ENCODE measurements around the gene IGF1R. TPM values are rescaled to one million over a fixed set of nuclear protein-coding genes. Genes with fewer than 3 reads are reported as not detected.

Gene IGF1R
- total and polyA plus RNA-seq, 2 donors: 11.5 to 33.3 TPM

DNA sequence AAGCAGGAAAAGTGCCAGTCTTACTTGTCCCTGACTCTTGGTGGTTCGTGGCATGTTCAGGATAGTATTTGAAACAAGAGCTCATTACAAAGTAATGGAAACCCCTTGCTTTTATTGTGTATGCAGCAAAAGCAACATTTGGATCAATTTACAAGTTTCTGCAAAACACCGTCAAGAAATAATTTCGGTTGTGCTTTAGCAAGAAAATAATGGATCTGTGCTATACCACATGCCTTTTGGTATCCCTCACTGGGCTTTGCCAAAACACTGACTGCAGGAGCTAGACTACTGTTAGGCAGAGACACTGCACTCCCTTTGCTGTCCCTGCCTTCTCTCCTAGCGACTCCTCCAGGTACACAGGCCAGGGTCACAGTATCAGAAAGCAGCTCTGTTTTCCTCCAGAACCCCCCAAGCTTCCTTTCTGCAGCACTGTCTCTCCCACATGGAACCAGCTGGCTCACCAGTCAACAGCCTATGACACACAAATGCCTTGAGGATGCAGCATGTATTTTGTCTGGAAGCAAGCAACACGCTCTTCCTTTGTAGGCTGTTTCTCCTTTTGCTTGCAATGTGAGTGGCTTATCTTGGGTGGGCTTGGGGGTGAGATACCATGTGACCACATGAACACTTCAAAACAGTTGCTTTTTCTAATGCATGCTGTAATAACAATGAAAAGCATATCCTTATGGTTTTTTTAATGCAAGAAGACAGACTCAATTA lies 247.8 kb downstream of the IGF1R start:
- Histone ChIP-seq H3K27ac (ENCODE audit: low read depth) (no peak overlapping the region), H3K4me3 (ENCODE audit: low read depth, low read length) (no peak overlapping the region), H3K4me1 (ENCODE audit: insufficient read depth) (no peaks in the 10 kb centered on the region), H3K36me3 (ENCODE audit: insufficient read depth) (no peaks in the 10 kb centered on the region)
- DNase-seq (ENCODE audit: extremely low spot score): no peak
- 69% methylated on average over 5 of the region's 5 CpGs for WGBS

DNA sequence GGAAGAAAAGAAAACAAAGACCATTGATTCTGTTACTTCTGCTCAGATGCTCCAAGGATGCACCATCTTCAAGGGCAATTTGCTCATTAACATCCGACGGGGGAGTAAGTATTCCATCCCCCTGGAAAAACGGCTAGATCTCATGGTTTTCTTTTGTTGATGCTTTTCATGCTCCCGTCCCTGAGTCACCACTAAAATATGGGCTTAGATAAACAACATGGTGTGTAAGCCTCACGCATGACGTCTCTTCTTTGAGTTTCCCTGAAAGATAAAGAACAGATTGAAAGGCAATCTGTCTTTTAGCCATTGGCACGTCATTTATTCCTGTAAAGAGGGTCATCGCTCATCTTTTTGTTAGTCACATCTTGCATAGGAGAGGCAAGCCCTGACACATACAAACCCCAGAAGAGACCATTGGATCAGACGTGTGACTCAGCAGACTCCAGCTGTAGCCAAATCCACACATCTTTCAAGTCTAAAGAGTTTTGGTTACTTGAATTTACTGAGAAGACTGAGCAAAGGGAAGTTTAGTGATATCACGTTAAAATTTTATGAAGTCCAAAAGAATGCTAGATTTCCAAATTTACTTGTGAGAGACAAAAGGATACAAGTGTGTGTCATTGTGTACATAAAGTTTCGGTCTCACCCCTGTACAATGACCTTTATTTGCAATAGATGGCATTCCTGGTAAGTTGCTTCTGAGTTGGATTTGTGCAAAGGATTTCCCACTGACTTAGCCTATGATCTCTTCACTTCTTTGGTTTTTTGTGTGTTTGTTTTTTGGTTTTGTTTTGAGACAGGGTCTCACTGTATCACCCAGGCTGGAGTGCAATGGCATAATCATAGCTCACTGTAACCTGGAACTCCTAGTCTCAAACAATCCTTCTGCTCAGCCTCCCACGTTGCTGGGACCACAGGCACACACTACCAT lies 248.7 kb downstream of the IGF1R start:
- no peaks in the 10 kb centered on the region for H3K4me1 ChIP-seq (ENCODE audit: insufficient read depth)
- 30% methylated on average over 12 of the region's 12 CpGs for WGBS

DNA sequence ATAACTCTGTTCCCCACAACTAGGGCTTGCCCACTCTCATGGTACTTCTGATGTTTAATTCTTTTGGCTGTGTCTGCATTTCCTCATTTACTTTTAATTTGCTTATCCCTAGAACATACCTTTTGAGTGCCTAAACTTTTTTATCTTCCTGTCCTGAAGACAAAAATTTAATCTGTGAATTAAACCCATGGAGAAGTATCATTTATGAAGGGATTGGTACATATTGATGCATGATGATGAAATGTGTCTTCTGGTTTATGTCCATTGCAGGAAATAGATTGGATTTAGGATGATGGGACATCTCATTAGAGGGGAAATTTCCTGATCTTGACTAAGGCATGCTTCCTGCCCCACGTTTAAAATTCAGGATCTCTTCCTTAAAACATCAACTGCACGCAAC lies 249.8 kb downstream of the IGF1R start:
- no peaks in the 10 kb centered on the region for H3K36me3 ChIP-seq (ENCODE audit: insufficient read depth)
- DNase-seq (ENCODE audit: extremely low spot score): no peak
- no peak overlapping the region for H3K27ac ChIP-seq (ENCODE audit: low read depth)
- no peaks in the 10 kb centered on the region for H3K4me1 ChIP-seq (ENCODE audit: insufficient read depth)
- no peak overlapping the region for H3K4me3 ChIP-seq (ENCODE audit: low read depth, low read length)
- 71% methylated on average over 2 of the region's 2 CpGs for whole genome bisulfite sequencing

More for the DNA sequence above, 248.7 kb downstream of the IGF1R start:
- Histone ChIP-seq H3K36me3 (ENCODE audit: insufficient read depth) (no peaks in the 10 kb centered on the region), H3K27ac (ENCODE audit: low read depth) (peak overlapping the region; percentile 56), H3K4me3 (ENCODE audit: low read depth, low read length) (no peak overlapping the region)
- DNase-seq (ENCODE audit: extremely low spot score): no peak

DNA sequence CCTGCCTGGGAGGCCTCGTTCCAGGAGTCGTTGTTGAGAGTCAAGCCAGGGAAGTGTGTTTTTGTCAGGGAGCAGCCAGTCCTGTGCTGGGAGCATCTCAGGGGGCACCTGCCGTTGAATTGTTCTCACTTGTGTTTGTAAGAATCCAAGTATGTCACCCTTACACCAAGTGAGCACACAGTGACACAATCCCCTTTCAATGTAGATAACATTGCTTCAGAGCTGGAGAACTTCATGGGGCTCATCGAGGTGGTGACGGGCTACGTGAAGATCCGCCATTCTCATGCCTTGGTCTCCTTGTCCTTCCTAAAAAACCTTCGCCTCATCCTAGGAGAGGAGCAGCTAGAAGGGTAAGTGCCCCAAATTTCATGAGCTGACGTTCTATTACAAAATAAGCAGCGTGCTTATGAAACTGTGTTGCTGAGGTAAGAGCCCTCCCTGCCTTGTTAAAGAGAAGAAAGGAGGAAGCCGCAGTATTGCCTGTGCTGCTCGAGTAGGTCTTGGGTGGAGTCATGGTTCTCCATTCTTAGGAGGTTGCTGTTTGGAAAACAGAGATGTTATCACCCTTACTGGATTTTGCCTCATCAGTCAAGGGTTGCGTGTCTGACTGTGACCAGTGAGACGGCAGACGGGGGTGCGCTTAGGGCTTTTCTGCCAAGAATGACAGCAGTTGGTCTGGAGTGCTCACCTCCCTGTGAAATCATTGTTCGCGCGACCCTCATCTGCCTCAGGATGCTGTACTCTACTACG lies 251.1 kb downstream of the IGF1R start:
- 88% methylated on average over 20 of the region's 20 CpGs for WGBS
- Histone ChIP-seq H3K36me3 (ENCODE audit: insufficient read depth) (no peaks in the 10 kb centered on the region), H3K4me1 (ENCODE audit: insufficient read depth) (peaks cover 2% of the 10 kb centered on the region), H3K4me3 (ENCODE audit: low read depth, low read length) (no peak overlapping the region), H3K27ac (ENCODE audit: low read depth) (no peak overlapping the region)
- DNase-seq (ENCODE audit: extremely low spot score): no peak

DNA sequence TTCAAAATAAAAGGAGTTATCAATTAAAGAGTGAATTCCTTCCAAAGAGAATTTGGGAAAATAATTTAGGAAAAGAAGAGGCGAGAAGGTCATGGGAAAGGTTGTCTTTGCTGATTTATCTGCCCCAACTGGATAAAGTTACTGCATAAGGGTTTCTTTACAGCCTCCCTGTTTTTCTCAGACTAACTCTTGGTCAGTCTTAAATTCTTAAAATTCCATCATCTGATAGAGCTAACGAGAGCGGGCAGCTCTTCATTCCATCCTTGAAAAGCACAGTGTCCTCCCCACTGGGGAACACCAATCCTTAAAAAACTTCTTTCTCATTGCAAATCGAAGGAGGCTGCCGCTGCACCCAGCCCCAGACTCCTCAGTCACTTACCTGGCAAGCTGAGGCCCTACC lies 252.0 kb downstream of the IGF1R start:
- WGBS: 44% methylated on average over 5 of the region's 5 CpGs
- peaks cover 2% of the 10 kb centered on the region for H3K4me1 ChIP-seq (ENCODE audit: insufficient read depth)
- no peak overlapping the region for H3K27ac ChIP-seq (ENCODE audit: low read depth)
- no peak for DNase-seq (ENCODE audit: extremely low spot score)
- H3K36me3 ChIP-seq (ENCODE audit: insufficient read depth): no peaks in the 10 kb centered on the region
- H3K4me3 ChIP-seq (ENCODE audit: low read depth, low read length): no peak overlapping the region

DNA sequence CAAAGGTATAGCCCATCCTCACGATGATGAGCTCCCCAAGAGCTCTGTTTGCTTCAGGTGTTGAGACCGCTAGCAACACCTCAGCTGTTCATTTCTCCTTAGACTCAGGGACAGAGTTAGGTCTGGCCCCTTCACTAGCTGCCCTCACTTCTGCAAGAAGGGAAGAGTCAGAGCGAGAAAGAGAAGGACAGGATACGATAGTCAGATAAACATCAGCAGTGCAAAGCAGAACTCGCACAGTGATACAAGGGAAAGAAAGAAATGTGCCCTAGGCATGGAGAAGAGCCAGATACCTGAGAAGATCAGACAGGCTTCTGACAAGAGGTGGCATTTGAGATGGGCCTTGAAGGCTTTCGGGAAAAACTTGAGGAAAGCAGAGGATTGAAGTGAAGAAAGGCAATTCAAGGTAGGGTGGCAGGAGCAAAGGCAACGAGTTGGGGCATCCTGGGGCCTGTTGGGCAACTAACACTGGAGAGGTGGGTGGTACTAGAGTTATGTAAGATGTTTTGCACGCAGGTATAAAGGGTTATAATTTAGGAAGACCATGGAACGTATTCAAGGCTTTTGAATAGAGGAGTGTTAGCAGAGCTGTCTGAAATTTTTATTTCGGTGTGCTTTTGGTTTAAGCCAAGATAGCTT lies 253.2 kb downstream of the IGF1R start:
- 76% methylated on average over 10 of the region's 10 CpGs for WGBS
- Histone ChIP-seq H3K27ac (ENCODE audit: low read depth) (no peak overlapping the region), H3K4me1 (ENCODE audit: insufficient read depth) (peaks cover 2% of the 10 kb centered on the region), H3K36me3 (ENCODE audit: insufficient read depth) (no peaks in the 10 kb centered on the region), H3K4me3 (ENCODE audit: low read depth, low read length) (no peak overlapping the region)
- DNase-seq (ENCODE audit: extremely low spot score): no peak

DNA sequence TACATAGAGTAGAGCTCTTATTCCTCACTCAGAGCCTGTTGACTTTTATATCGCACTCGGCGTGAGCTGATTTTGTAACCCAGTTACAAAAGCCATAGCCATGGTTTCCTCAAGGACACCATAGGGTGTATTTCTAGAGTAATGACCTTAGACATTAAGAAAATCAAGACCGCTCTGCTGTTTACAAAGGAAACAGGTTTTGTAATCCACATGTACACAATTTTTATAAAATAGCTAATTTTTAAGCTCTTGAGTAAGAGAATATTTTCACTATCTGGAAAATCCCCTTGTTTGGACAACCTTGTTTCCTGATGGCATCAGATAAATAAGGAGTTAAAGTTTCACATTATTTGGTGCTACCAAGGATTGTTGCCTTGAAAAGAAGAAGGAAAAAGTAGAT lies 254.6 kb downstream of the IGF1R start:
- no peak for DNase-seq (ENCODE audit: extremely low spot score)
- no peaks in the 10 kb centered on the region for H3K36me3 ChIP-seq (ENCODE audit: insufficient read depth)
- 93% methylated on average over 4 of the region's 4 CpGs for WGBS
- no peak overlapping the region for H3K4me3 ChIP-seq (ENCODE audit: low read depth, low read length)
- no peak overlapping the region for H3K27ac ChIP-seq (ENCODE audit: low read depth)
- peaks cover 2% of the 10 kb centered on the region for H3K4me1 ChIP-seq (ENCODE audit: insufficient read depth)

DNA sequence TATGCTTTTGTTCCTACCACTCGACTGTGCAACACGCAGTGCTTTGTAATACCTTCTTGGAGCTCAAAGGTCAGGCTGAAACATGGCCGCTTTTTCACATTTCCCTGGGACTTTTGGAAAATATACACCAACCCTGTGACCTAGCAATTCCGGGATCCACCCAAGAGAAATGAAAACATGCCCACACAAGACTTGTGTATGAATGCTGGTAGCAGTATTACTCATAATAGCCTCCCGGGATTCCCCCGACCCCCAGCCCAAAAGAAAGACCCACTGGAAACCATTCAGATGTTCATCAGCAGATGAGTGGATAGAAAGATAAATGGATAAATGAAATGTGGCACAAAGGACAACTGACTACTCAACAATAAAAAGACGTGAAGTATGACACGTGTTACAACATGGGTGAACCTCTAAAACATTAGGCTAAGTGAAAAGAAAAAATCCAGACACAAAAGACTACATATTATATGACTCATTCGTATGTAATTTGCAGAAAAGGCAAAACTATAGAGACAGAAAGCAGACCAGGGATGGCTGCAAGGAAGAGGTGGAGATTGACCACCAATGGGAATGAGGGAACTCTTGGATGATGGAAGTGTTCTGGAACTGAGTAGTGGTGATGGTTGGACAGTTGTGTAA lies 255.2 kb downstream of the IGF1R start:
- no peak for DNase-seq (ENCODE audit: extremely low spot score)
- peaks cover 2% of the 10 kb centered on the region for H3K4me1 ChIP-seq (ENCODE audit: insufficient read depth)
- no peak overlapping the region for H3K27ac ChIP-seq (ENCODE audit: low read depth)
- WGBS: 77% methylated on average over 9 of the region's 9 CpGs
- no peaks in the 10 kb centered on the region for H3K36me3 ChIP-seq (ENCODE audit: insufficient read depth)
- H3K4me3 ChIP-seq (ENCODE audit: low read depth, low read length): no peak overlapping the region

DNA sequence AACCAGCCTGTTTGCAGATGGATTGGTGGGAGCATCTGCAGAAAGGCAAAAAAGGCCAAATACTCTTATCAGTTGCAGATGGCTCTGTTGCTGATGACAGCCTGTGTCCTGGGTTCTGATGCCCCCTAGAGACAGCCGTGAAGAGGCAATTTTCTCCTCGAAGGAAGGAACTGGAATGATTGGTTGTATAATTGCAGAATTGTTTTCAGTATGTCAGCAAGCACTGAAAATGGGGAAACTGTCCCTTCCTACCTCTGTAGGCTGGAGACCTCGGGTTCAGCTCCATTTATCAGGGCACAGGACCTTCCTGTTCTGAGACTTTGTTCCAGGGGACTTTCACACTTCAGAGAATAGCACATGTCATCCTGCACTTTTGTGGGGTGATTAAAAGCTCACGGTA lies 256.2 kb downstream of the IGF1R start:
- no peak for DNase-seq (ENCODE audit: extremely low spot score)
- WGBS: 34% methylated on average over 4 of the region's 4 CpGs
- Histone ChIP-seq H3K36me3 (ENCODE audit: insufficient read depth) (no peaks in the 10 kb centered on the region), H3K4me1 (ENCODE audit: insufficient read depth) (peaks cover 2% of the 10 kb centered on the region), H3K4me3 (ENCODE audit: low read depth, low read length) (no peak overlapping the region), H3K27ac (ENCODE audit: low read depth) (no peak overlapping the region)

DNA sequence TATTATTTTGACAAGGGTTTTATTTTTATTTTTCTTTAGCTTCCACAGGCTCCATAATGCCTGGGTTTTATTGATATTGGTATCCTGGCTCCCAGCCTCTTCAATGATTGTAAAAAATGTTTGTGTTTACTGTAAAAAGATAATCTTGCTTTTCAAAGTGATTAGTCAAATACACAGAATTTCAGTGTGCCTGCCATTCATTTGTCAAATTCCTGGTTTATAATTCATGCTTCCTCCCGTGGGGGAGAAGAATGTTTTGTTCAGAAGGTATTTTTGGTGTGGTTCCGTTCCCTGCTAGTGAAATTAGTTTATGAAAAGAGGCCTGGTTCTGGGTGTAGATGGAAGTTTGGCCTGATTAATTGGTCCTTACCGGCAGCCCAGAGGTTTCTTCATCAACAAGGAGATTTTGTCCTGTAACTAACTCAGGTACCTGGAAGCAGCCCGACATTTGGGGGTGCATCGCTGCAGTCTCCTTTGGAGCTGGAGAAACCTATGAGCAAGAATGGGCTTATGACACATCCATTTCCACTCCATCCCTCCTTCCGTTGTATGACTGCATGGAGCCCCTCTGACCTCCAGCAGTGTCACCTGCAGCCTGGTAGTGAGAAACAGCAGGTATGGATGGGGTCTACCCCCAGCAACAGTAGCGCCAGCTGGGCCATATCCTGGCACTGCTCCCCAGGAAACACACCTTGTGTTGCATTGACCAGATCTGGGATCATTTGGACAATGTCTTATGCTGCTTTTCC lies 257.8 kb downstream of the IGF1R start:
- 77% methylated on average over 7 of the region's 7 CpGs for WGBS
- Histone ChIP-seq H3K4me1 (ENCODE audit: insufficient read depth) (peaks cover 2% of the 10 kb centered on the region), H3K27ac (ENCODE audit: low read depth) (no peak overlapping the region)

DNA sequence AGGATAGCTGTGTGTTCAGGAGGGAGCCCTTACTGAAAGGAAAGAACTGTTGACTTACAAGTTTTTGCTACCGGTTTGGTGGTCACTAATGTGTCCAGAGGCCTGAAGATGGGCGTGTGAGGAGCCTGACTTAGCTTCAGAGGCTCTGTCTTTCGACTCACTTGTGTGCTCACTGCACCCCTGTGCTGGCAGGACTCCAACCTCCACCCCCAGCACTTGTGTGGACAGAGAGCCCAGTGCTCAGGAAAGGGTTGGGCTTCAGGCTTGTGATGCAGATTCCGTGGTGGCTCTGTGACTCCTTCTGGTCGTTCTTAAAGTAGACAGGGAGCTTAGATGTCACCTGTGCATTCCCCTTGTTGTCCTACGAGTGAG lies 258.4 kb downstream of the IGF1R start:
- no peaks in the 10 kb centered on the region for H3K36me3 ChIP-seq (ENCODE audit: insufficient read depth)

More for the DNA sequence above, 257.8 kb downstream of the IGF1R start:
- DNase-seq (ENCODE audit: extremely low spot score): no peak
- Histone ChIP-seq H3K36me3 (ENCODE audit: insufficient read depth) (no peaks in the 10 kb centered on the region), H3K4me3 (ENCODE audit: low read depth, low read length) (no peak overlapping the region)

DNA sequence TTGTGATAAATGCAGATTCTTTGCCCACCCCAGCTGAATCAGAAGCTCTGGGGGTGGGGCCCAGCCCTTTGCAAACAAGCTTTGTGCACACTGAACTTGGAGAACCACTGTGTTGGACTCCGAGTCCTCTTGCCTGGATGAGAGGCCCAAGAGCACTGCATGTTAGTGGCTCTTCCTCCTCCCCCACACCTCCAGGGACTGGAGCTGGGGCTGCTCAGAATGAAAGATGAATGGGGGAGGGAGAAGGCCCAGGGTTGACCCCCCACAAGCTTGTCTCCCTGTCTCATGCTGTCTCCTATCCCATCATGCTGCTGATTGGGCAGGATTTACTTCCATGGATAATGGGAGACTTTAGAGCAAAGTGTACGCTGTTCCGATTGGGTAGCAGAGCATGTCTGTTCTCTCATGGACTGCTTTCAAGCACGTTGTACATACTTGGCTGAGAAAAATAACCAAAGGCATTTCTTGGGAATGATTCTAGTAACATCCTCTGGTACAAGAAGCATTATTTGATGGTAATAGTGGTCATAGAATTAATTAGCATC lies 259.7 kb downstream of the IGF1R start:
- 80% methylated on average over 4 of the region's 4 CpGs for WGBS
- Histone ChIP-seq H3K4me1 (ENCODE audit: insufficient read depth) (peaks cover 2% of the 10 kb centered on the region), H3K36me3 (ENCODE audit: insufficient read depth) (no peaks in the 10 kb centered on the region), H3K4me3 (ENCODE audit: low read depth, low read length) (no peak overlapping the region), H3K27ac (ENCODE audit: low read depth) (no peak overlapping the region)
- no peak for DNase-seq (ENCODE audit: extremely low spot score)

More for the DNA sequence above, 258.4 kb downstream of the IGF1R start:
- Histone ChIP-seq H3K27ac (ENCODE audit: low read depth) (no peak overlapping the region), H3K4me3 (ENCODE audit: low read depth, low read length) (no peak overlapping the region), H3K4me1 (ENCODE audit: insufficient read depth) (peaks cover 2% of the 10 kb centered on the region)
- no peak for DNase-seq (ENCODE audit: extremely low spot score)
- 54% methylated on average over 6 of the region's 6 CpGs for WGBS
